K562 (cell line): ENCODE measurements around the gene NME7. TPM values are rescaled to one million over a fixed set of nuclear protein-coding genes. Genes with fewer than 3 reads are reported as not detected.

Source experiments
- ATAC-seq: fragments of 200-7000 bp; cut with Tn5 transposase; 3 replicates; pipeline ENCODE4 v1.9.1; 2020; ENCODE audit warnings: moderate library complexity
- BruUV-seq: library from RNA; stranded (reverse); fragments of 400-500 nt; replicated peaks from 2 replicates; lab custom pipeline; 2021; lab: Mats Ljungman, UMichigan
- CTCF ChIA-PET: fragments of 300-600 bp; formaldehyde crosslinking; extraction: SDS; loops from one replicate; lab custom pipeline; 2021; ENCODE audit warnings: low intra/inter-chr PET ratio; lab: Yijun Ruan, JAX
- POLR2A ChIA-PET: fragments of 300-600, 350-650 bp; sonication (Branson Sonifier 250); formaldehyde crosslinking; extraction: SDS; loops from one replicate; lab custom pipeline; 2021; ENCODE audit warnings: antibody characterized with exemption, inconsistent platforms; lab: Yijun Ruan, JAX
- DNase-seq, 4 experiments: peaks; one replicate each; pipeline versions ENCODE4 v3.0.0 to v3.0.0-alpha.2; 2011 to 2018; ENCODE audit warnings: low spot score in 3 of 4, mixed read lengths in 3 of 4; ENCODE audit errors: extremely low read depth in 1 of 4
- FAIRE-seq: peaks from 2 replicates; lab custom pipeline; 2011; peaks lifted over from hg19 to GRCh38; lab: Jason Lieb, UNC
- H2AFZ ChIP-seq: 2 replicates; pipeline ENCODE4 v1.6.0; 2011; ENCODE audit warnings: low read depth, low read length, control low read depth, inconsistent platforms
- H3K27ac ChIP-seq: fragments of 200-600 bp; 3 replicates; pipeline ENCODE4 v1.8.0; 2011; ENCODE audit warnings: low read depth, mild to moderate bottlenecking, control low read depth, inconsistent platforms, low read length, moderate library complexity, mixed read lengths; ENCODE audit errors: extremely low read depth
- H3K27me3 ChIP-seq, 2 experiments: fragments of 300-600 bp in 1 of 2; 2 replicates in 1 of 2; 3 replicates in 1 of 2; pipeline versions ENCODE4 v1.6.0 to v1.8.0; 2011; ENCODE audit warnings: inconsistent platforms in 2 of 2, low read length in 2 of 2, mild to moderate bottlenecking in 1 of 2, mixed read lengths in 1 of 2, moderate library complexity in 1 of 2; ENCODE audit not compliant: control insufficient read depth in 2 of 2, insufficient read depth in 2 of 2
- H3K36me3 ChIP-seq: fragments of 300-600 bp; 3 replicates; pipeline ENCODE4 v1.8.0; 2011; ENCODE audit warnings: mild to moderate bottlenecking, low read length, inconsistent platforms; ENCODE audit not compliant: control insufficient read depth, insufficient read depth
- H3K4me1 ChIP-seq, 2 experiments: fragments of 200-600 bp in 1 of 2; replicated peaks in 1 of 2; 2 replicates in 1 of 2; 3 replicates in 1 of 2; pipeline versions ENCODE4 v1.5.1 to v1.8.0; 2011; ENCODE audit warnings: inconsistent platforms in 2 of 2, low read length in 2 of 2, mild to moderate bottlenecking in 1 of 2, mixed read lengths in 1 of 2, moderate library complexity in 1 of 2; ENCODE audit not compliant: control insufficient read depth in 2 of 2, insufficient read depth in 2 of 2
- H3K4me2 ChIP-seq: 2 replicates; pipeline ENCODE4 v1.6.1; 2011; ENCODE audit warnings: low read length, control low read depth, inconsistent platforms, mixed read lengths; ENCODE audit not compliant: insufficient read depth
- H3K4me3 ChIP-seq: fragments of 200-600 bp; sonication (generic), shearing (Covaris generic); 2 replicates; pipeline ENCODE4 v1.5.1; 2016; ENCODE audit warnings: control low read depth, inconsistent platforms
- H3K79me2 ChIP-seq: fragments of 200-600 bp; 3 replicates; pipeline ENCODE4 v1.8.0; 2011; ENCODE audit warnings: low read length, inconsistent platforms; ENCODE audit not compliant: control insufficient read depth, insufficient read depth
- H3K9ac ChIP-seq, 2 experiments: 2 replicates each; pipeline versions ENCODE4 v1.6.0 to v1.6.1; 2011; ENCODE audit warnings: low read depth in 2 of 2, low read length in 2 of 2, control low read depth in 1 of 2, inconsistent platforms in 1 of 2, mild to moderate bottlenecking in 1 of 2, mixed read lengths in 1 of 2; ENCODE audit not compliant: insufficient read depth in 1 of 2
- H3K9me1 ChIP-seq: one replicate; pipeline ENCODE4 v1.6.0; 2011; ENCODE audit warnings: inconsistent platforms, mild to moderate bottlenecking, low read length, moderate library complexity; ENCODE audit not compliant: control insufficient read depth, insufficient read depth
- H3K9me3 ChIP-seq: replicated peaks from 2 replicates; pipeline ENCODE4 v1.5.1; 2011; ENCODE audit warnings: low read depth, low read length, inconsistent platforms; ENCODE audit not compliant: control insufficient read depth, insufficient read depth
- H4K20me1 ChIP-seq: replicated peaks from 2 replicates; pipeline ENCODE4 v1.6.1; 2011; ENCODE audit warnings: low read length, inconsistent platforms, mixed read lengths; ENCODE audit not compliant: control insufficient read depth, insufficient read depth
- ILF3 ChIP-seq: fragments of 450-650 bp; IDR thresholded peaks from 2 replicates; pipeline ENCODE4 v1.6.1; 2018; ENCODE audit warnings: antibody characterized with exemption, mild to moderate bottlenecking, moderate library complexity, borderline replicate concordance
- KAT8 ChIP-seq: fragments of 450-650 bp; IDR thresholded peaks from 2 replicates; pipeline ENCODE4 v1.6.1; 2016; ENCODE audit warnings: low read depth, mild to moderate bottlenecking
- NCOA4 ChIP-seq: fragments of 450-650 bp; IDR thresholded peaks from 2 replicates; pipeline ENCODE4 v1.6.1; 2018; ENCODE audit warnings: mild to moderate bottlenecking; ENCODE audit not compliant: partially characterized antibody
- ZNF57 ChIP-seq: fragments of 450-650 bp; formaldehyde crosslinking; IDR thresholded peaks from 2 replicates; pipeline ENCODE4 v1.4.0; 2020; ENCODE audit warnings: mild to moderate bottlenecking, moderate library complexity
- ZNF583 ChIP-seq: fragments of 250-450 bp; sonication (Bioruptor Pico); IDR thresholded peaks from 2 replicates; pipeline ENCODE4 v1.4.0; 2020
- WGBS: fragments of 100-300 bp; shearing (Covaris generic); methylation state at CpG from one replicate; pipeline ENCODE4 v1.1.6; 2016; ENCODE audit warnings: low coverage, mixed read lengths; ENCODE audit not compliant: insufficient coverage; ENCODE audit errors: missing lambda C conversion rate; 5-methylcytosine and 5-hydroxymethylcytosine counted together
- in situ Hi-C: fragments of 300-500 bp; cut with MboI; formaldehyde crosslinking; loops from 4 replicates; pipeline ENCODE4 v1.15.0; 2018; ENCODE audit warnings: inconsistent platforms, mixed read lengths
- intact Hi-C: fragments of 100-400 bp; cut with micrococcal nuclease; formaldehyde crosslinking; loops from 2 replicates; pipeline ENCODE4 v1.14.2; 2022
- polyA plus RNA-seq, 8 experiments: library from polyadenylated mRNA; depleted of rRNA in 4 of 8; stranded (reverse) in 5 of 8; unstranded in 3 of 8; fragments of >200 nt; fragmentation: Nextera tagmentation in 2 of 8; fragmentation: Illumina TruSeq in 1 of 8; extraction: Ambion mirVana in 2 of 8; extraction: Trizol in 1 of 8; gene quantifications; 2 replicates each; pipeline versions ENCODE4 v1.2.1 to v1.2.3, GENCODE V29; 2011 to 2014; ENCODE audit warnings: inconsistent platforms in 1 of 8, missing spikeins in 1 of 8
- total RNA-seq, 7 experiments: library from RNA; depleted of rRNA in 6 of 7; stranded (reverse); fragments of >200 nt in 6 of 7; fragmentation: Illumina TruSeq in 2 of 7; extraction: Trizol in 2 of 7; gene quantifications; 2 replicates each; pipeline versions ENCODE4 v1.2.1 to v1.2.3, GENCODE V29; 2011 to 2021; ENCODE audit warnings: low replicate concordance in 1 of 7
- TF ChIP-seq, protein P1 (sequence below): fragments of 250-450 bp; sonication (Bioruptor Pico); IDR thresholded peaks from 2 replicates; pipeline ENCODE4 v1.5.0; 2021; ENCODE audit warnings: mild to moderate bottlenecking, moderate library complexity
- TF ChIP-seq, protein P2 (sequence below): fragments of 250-450 bp; sonication (Bioruptor Pico); IDR thresholded peaks from 2 replicates; pipeline ENCODE4 v1.5.1; 2021; ENCODE audit warnings: mild to moderate bottlenecking
- TF ChIP-seq, protein P3 (sequence below): sonication (generic); formaldehyde crosslinking; IDR thresholded peaks from 2 replicates; pipeline ENCODE4 v1.5.0; 2020; ENCODE audit warnings: missing genetic modification reagents

The NME7 gene
- total and polyA plus RNA-seq, 9 of the 15 experiments (the other 6 are each of a cell fraction or from before 2014, with no cell fraction given), result 7.9 to 43.2 (median 23.9) TPM

DNA sequence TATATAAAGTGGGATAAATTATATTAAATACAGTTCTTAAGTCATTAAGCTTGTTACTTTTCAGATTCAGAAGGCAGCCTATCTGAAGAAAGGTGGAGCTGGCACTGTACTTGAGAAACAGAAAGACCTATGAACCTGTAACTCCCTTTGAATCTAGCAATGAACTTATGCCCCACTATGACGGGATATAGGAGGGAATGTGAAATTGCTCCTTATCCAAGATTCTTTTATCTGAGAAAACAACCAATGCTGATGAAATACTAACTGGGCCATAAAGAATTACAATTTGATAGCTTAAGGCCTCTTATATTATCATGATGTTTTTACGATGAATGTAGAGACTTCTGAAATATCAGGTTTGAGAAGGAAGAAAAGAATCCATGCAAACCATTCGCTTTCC lies 211.0 kb downstream of the NME7 start:
- Histone ChIP-seq H3K9me3 (no peaks in the 10 kb centered on the region), H3K79me2 (no peaks in the 10 kb centered on the region), H3K4me1 (peaks cover 0 to 6% of the 10 kb centered on the region in 2 experiments; a peak in 2 of 5 replicates), H3K9me1 (no peaks in the 10 kb centered on the region), H2AFZ (no peak overlapping the region), H4K20me1 (no peaks in the 10 kb centered on the region), H3K36me3 (no peaks in the 10 kb centered on the region), H3K27me3 (no peaks in the 10 kb centered on the region), H3K27ac (no peak overlapping the region), H3K4me2 (no peak overlapping the region), H3K9ac (no peak overlapping the region), H3K4me3 (no peak overlapping the region)
- in situ Hi-C loops, result no loop called here
- no peak for FAIRE-seq
- intact Hi-C loops, result no loop called here
- BruUV-seq, result no TSS peak
- DNase-seq, result no peak
- WGBS, result 31% methylated on average over 3 of the region's 3 CpGs
- CTCF ChIA-PET, result no interaction called here
- no peak for ATAC-seq
- POLR2A ChIA-PET, result interaction anchor here (1.3 kb wide), 1 partner anchor 8 kb away, joined by 3 read pairs; no protein-coding TSS in a partner anchor
- no peak for TF ChIP-seq ZNF57
- TF ChIP-seq, protein P1, sequence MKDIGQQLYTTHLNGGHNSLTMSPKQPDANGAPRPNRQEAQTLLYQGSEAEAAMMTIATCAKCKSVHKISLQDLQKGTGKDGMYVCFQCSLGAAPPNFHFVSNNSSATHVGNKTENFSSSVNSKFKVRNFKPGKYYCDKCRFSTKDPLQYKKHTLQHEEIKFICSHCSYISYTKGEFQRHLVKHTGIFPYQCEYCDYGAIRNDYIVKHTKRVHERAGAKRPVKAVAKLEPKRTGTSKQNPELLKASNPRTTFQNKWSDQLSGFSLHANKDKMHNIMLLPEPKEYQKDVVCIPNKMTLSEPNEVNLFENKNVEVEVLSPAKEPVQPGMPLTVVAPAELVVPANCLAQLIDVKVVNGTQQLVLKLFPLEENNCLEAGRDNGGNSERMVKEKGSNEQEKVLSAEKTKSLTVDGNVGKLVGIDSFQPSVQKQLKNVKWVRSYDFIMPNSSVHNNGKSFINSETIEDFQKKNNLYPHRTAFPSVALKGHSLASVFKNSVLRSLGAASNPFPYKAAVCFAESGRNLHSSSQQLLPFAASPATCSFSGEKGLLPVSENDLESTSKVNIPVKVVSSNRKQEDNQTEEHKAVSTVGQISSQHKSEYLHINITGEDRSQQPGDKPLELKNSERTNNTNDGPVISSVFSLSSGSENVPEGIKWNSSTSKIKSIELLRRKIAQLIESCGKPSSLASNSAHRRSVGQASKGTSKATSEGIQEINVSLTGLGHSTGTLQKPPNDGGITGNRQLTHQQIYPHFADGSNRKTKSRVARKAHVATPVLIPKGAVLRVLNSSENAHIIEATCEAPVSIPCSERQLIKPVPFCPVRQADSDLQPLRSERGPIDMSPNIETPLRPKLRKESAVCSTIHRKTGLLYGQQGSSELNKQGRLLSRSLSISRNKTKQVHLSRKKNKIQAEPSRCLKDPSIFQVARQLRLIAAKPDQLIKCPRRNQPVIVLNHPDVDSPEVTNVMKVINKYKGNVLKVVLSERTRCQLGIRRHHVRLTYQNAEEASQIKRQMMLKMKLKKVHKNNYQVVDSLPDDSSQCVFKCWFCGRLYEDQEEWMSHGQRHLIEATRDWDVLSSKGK (CRISPR knock-in tag), result no peak
- TF ChIP-seq ZNF583 (CRISPR knock-in tag), result no peak
- TF ChIP-seq, protein P2, sequence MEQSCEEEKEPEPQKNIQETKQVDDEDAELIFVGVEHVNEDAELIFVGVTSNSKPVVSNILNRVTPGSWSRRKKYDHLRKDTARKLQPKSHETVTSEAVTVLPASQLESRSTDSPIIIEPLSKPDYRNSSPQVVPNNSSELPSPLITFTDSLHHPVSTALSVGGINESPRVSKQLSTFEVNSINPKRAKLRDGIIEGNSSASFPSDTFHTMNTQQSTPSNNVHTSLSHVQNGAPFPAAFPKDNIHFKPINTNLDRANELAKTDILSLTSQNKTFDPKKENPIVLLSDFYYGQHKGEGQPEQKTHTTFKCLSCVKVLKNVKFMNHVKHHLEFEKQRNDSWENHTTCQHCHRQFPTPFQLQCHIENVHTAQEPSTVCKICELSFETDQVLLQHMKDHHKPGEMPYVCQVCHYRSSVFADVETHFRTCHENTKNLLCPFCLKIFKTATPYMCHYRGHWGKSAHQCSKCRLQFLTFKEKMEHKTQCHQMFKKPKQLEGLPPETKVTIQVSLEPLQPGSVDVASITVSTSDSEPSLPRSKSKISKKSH (CRISPR knock-in tag), result no peak
- no peak for TF ChIP-seq KAT8
- TF ChIP-seq, protein P3, sequence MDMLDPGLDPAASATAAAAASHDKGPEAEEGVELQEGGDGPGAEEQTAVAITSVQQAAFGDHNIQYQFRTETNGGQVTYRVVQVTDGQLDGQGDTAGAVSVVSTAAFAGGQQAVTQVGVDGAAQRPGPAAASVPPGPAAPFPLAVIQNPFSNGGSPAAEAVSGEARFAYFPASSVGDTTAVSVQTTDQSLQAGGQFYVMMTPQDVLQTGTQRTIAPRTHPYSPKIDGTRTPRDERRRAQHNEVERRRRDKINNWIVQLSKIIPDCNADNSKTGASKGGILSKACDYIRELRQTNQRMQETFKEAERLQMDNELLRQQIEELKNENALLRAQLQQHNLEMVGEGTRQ (CRISPR knock-in tag), result no peak
- no peak for TF ChIP-seq NCOA4
- no peak for TF ChIP-seq ILF3
